MCF 10A (cell line): ENCODE measurements around the gene OPCML. TPM values are rescaled to one million over a fixed set of nuclear protein-coding genes. Genes with fewer than 3 reads are reported as not detected.

ENCODE experiments used
- BruUV-seq: library from RNA; stranded (reverse); fragments of 400-500 nt; replicated peaks from 2 replicates; lab custom pipeline; 2021; lab: Mats Ljungman, UMichigan
- CTCF ChIA-PET: fragments of 300-600 bp; sonication (Branson Sonifier 250); formaldehyde crosslinking; extraction: SDS; loops from one replicate; lab custom pipeline; 2021; ENCODE audit warnings: antibody characterized with exemption, inconsistent platforms; lab: Yijun Ruan, JAX
- POLR2A ChIA-PET: fragments of 300-600, 350-650 bp; sonication (Branson Sonifier 250); formaldehyde crosslinking; extraction: SDS; loops from one replicate; lab custom pipeline; 2020; ENCODE audit warnings: antibody characterized with exemption, inconsistent platforms; lab: Yijun Ruan, JAX
- DNase-seq: peaks from one replicate; pipeline ENCODE4 v3.0.0-alpha.2; 2018; ENCODE audit not compliant: unreplicated experiment
- H3K27ac Mint-ChIP-seq: one replicate; pipeline ENCODE4 v1.8.0; 2022; ENCODE audit warnings: mild to moderate bottlenecking, low read depth, mixed read lengths; ENCODE audit not compliant: unreplicated experiment
- H3K27me3 Mint-ChIP-seq: one replicate; pipeline ENCODE4 v1.8.0; 2022; ENCODE audit warnings: mixed read lengths; ENCODE audit not compliant: insufficient read depth, unreplicated experiment
- H3K36me3 Mint-ChIP-seq: one replicate; pipeline ENCODE4 v1.8.0; 2022; ENCODE audit warnings: mild to moderate bottlenecking, moderate library complexity, mixed read lengths; ENCODE audit not compliant: insufficient read depth, unreplicated experiment
- H3K4me1 Mint-ChIP-seq: one replicate; pipeline ENCODE4 v1.8.0; 2022; ENCODE audit warnings: mixed read lengths; ENCODE audit not compliant: insufficient read depth, unreplicated experiment
- H3K4me3 Mint-ChIP-seq: one replicate; pipeline ENCODE4 v1.8.0; 2022; ENCODE audit warnings: mild to moderate bottlenecking, moderate library complexity, mixed read lengths; ENCODE audit not compliant: unreplicated experiment
- H3K9me3 Mint-ChIP-seq: one replicate; pipeline ENCODE4 v1.8.0; 2022; ENCODE audit warnings: mixed read lengths; ENCODE audit not compliant: unreplicated experiment
- CTCF ChIP-seq: fragments of 200-600 bp; IDR thresholded peaks from one replicate; pipeline ENCODE4 v1.8.0; 2022; ENCODE audit warnings: antibody characterized with exemption, mild to moderate bottlenecking; ENCODE audit not compliant: unreplicated experiment
- intact Hi-C: fragments of 100-400 bp; cut with micrococcal nuclease; formaldehyde crosslinking; loops from 2 replicates; pipeline ENCODE4 v1.14.1; 2022
- total RNA-seq: library from RNA; stranded (reverse); gene quantifications from 2 replicates; pipeline ENCODE4 v1.2.3, GENCODE V29; 2022

Gene OPCML
- total RNA-seq, 1 experiment from 2014 or later, result not detected

- Mint-ChIP-seq H3K36me3 (no peaks in the 10 kb centered on the region), H3K9me3 (peaks cover 30% of the 10 kb centered on the region), H3K27ac (no peak overlapping the region), H3K27me3 (no peaks in the 10 kb centered on the region), H3K4me1 (no peaks in the 10 kb centered on the region), H3K4me3 (no peak overlapping the region)
- ChIA-PET POLR2A (no interaction called here), CTCF (interaction anchor here (0.6 to 1.2 kb wide), 4 partner anchors 14 to 414 kb away, joined by 3 to 4 read pairs (median 4); no protein-coding TSS in a partner anchor)
- no TSS peak for BruUV-seq
- no peak for DNase-seq
- no peak for TF ChIP-seq CTCF
- intact Hi-C loops, result no loop called here
Measured at GRCh38 chr11:133576351-133576750, 44.0 kb upstream of the OPCML start.

- CTCF ChIA-PET, result interaction anchor here (0.6 to 0.7 kb wide), 2 partner anchors 19 to 248 kb away, joined by 3 to 4 read pairs; no protein-coding TSS in a partner anchor
- no peak for TF ChIP-seq CTCF
- no TSS peak for BruUV-seq
- Mint-ChIP-seq H3K4me1 (peaks cover 7% of the 10 kb centered on the region), H3K9me3 (peaks cover 30% of the 10 kb centered on the region), H3K4me3 (no peak overlapping the region), H3K27me3 (no peaks in the 10 kb centered on the region), H3K27ac (no peak overlapping the region), H3K36me3 (no peaks in the 10 kb centered on the region)
- intact Hi-C loops, result no loop called here
- POLR2A ChIA-PET, result no interaction called here
- no peak for DNase-seq
Measured at GRCh38 chr11:133573081-133573480, 40.8 kb upstream of the OPCML start.

GRCh38 chr11:133570376-133570775 lies 38.1 kb upstream of the OPCML start:
- DNase-seq, result peak; percentile 1
- ChIA-PET POLR2A (no interaction called here), CTCF (interaction anchor here (0.6 kb wide), 1 partner anchor 32 kb away, joined by 3 read pairs; no protein-coding TSS in a partner anchor)
- no peak overlapping the region for H3K4me3 Mint-ChIP-seq
- peaks cover 10% of the 10 kb centered on the region for H3K9me3 Mint-ChIP-seq
- H3K27ac Mint-ChIP-seq, result no peak overlapping the region
- H3K36me3 Mint-ChIP-seq, result no peaks in the 10 kb centered on the region
- H3K27me3 Mint-ChIP-seq, result no peaks in the 10 kb centered on the region
- no peak for TF ChIP-seq CTCF
- no TSS peak for BruUV-seq
- H3K4me1 Mint-ChIP-seq, result peaks cover 7% of the 10 kb centered on the region
- intact Hi-C loops, result no loop called here

GRCh38 chr11:133563505-133564025 lies 31.3 kb upstream of the OPCML start:
- CTCF ChIA-PET, result interaction anchor here (0.6 kb wide), 2 partner anchors 45 to 175 kb away, joined by 4 read pairs; no protein-coding TSS in a partner anchor
- intact Hi-C loops, result no loop called here
- no peak overlapping the region for H3K27ac Mint-ChIP-seq
- H3K36me3 Mint-ChIP-seq, result peaks cover 6% of the 10 kb centered on the region
- H3K4me1 Mint-ChIP-seq, result no peaks in the 10 kb centered on the region
- no peak for DNase-seq
- no TSS peak for BruUV-seq
- no peak for TF ChIP-seq CTCF
- H3K9me3 Mint-ChIP-seq, result no peaks in the 10 kb centered on the region
- no peaks in the 10 kb centered on the region for H3K27me3 Mint-ChIP-seq
- H3K4me3 Mint-ChIP-seq, result no peak overlapping the region
- POLR2A ChIA-PET, result interaction anchor here (0.7 kb wide), 1 partner anchor 8 kb away, joined by 3 read pairs; no protein-coding TSS in a partner anchor
